Nephron progenitor cell (in vitro differentiated cells): Measurements from ENCODE around the gene LRIG3.

Experiments used
- DNase-seq: peaks from one replicate; pipeline ENCODE4 v3.0.0; 2021
- H3K27ac Mint-ChIP-seq: 2 replicates; pipeline ENCODE4 v1.8.0; 2021; ENCODE audit warnings: mild to moderate bottlenecking, moderate library complexity, mixed read lengths
- H3K27me3 Mint-ChIP-seq: 2 replicates; pipeline ENCODE4 v1.8.0; 2021; ENCODE audit warnings: mild to moderate bottlenecking, low read depth, mixed read lengths; ENCODE audit not compliant: poor library complexity
- H3K36me3 Mint-ChIP-seq: 2 replicates; pipeline ENCODE4 v1.8.0; 2021; ENCODE audit warnings: low read depth, mixed read lengths
- H3K4me1 Mint-ChIP-seq: 2 replicates; pipeline ENCODE4 v1.8.0; 2021; ENCODE audit warnings: mixed read lengths
- H3K4me3 Mint-ChIP-seq: 2 replicates; pipeline ENCODE4 v1.8.0; 2021; ENCODE audit warnings: mild to moderate bottlenecking, moderate library complexity, mixed read lengths
- H3K9me3 Mint-ChIP-seq: 2 replicates; pipeline ENCODE4 v1.8.0; 2021; ENCODE audit warnings: mild to moderate bottlenecking, moderate library complexity, mixed read lengths
- TF ChIP-seq, protein P1 (sequence below): fragments of 200-600 bp; sonication (generic); IDR thresholded peaks from 2 replicates; pipeline ENCODE4 v1.5.0; 2021; ENCODE audit warnings: antibody characterized with exemption

The LRIG3 gene

DNA sequence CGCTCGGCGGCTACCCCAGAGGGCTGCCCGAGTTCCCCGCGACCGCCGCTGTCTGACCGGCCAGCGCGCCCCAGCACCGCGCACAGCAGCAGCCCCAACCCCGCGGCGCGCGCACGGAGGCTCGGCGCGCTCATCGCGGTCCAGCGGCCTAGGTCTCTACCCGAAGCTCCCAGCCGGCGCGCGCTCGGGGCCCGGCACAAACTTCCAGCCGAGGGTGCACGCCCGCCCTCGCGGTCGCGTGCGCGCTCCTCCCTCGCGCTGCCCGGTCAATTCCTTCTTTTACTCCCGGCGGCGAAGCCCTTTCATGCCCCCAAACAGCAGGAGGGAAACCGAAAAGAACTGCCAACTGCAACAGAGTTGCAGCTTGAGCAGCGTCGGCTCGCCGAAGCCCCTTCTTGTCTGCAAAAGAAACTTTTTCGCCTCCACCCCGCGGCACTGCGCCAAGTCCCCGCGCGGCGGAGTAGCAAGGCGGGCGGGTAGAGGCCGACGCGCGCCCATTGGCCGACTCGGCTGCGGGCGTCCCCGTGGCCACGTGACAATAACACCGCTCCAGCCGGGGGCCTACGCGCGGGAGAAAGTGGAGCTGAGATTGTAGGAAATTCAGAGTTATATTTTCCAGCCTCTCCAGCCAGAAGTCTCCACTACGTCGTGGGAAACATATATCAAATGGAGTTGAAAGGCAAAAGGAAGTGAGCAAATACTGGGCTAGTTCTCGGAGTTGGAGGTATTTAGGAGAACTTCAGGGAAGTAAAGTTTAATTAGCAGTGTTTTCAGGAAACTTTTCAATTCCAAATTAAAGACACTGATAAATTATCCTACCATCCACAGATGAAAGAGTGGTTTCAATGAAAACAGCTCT, at the start of gene LRIG3:
Gene LRIG3, minus strand, starts transcription at position 403 of the 859 bp plus-strand sequence. Its CDS starts 269 bp downstream, at position 134.
- no peaks in the 10 kb centered on the region for H3K27me3 Mint-ChIP-seq
- TF ChIP-seq, protein P1, sequence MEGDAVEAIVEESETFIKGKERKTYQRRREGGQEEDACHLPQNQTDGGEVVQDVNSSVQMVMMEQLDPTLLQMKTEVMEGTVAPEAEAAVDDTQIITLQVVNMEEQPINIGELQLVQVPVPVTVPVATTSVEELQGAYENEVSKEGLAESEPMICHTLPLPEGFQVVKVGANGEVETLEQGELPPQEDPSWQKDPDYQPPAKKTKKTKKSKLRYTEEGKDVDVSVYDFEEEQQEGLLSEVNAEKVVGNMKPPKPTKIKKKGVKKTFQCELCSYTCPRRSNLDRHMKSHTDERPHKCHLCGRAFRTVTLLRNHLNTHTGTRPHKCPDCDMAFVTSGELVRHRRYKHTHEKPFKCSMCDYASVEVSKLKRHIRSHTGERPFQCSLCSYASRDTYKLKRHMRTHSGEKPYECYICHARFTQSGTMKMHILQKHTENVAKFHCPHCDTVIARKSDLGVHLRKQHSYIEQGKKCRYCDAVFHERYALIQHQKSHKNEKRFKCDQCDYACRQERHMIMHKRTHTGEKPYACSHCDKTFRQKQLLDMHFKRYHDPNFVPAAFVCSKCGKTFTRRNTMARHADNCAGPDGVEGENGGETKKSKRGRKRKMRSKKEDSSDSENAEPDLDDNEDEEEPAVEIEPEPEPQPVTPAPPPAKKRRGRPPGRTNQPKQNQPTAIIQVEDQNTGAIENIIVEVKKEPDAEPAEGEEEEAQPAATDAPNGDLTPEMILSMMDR = no peak
- peaks cover 47% of the 10 kb centered on the region for H3K4me1 Mint-ChIP-seq
- H3K27ac Mint-ChIP-seq = peak within 1 kb of the TSS; percentile 100
- DNase-seq = peak; percentile 84
- peaks cover 10% of the 10 kb centered on the region for H3K36me3 Mint-ChIP-seq
- peaks cover 9% of the 10 kb centered on the region for H3K9me3 Mint-ChIP-seq
- peak within 1 kb of the TSS; percentile 94 for H3K4me3 Mint-ChIP-seq

DNA sequence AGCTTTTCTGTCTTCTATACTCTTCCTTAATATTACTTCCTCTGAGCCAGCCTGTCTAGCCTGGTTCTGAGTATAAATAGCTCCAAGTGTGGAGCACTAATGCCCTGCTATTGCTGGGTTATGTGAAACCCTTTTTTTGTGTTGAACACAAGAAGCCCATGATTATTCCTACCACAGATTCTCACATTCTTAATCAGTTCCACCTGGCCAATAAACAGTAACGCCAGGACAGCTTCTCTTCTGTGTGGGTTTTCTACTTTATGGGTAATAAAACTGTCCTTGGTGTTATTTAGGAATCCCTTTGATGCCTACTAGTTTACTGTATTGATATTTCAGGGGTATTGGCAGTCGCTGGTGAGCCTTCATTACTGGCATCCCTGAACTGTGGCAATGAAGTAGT, 48.9 kb upstream of the LRIG3 start:
- no peaks in the 10 kb centered on the region for H3K36me3 Mint-ChIP-seq
- H3K27ac Mint-ChIP-seq = peak overlapping the region; percentile 94
- H3K27me3 Mint-ChIP-seq = no peaks in the 10 kb centered on the region
- no peaks in the 10 kb centered on the region for H3K9me3 Mint-ChIP-seq
- peak; percentile 7 for DNase-seq
- TF ChIP-seq, protein P1 = no peak
- peaks cover 48% of the 10 kb centered on the region for H3K4me1 Mint-ChIP-seq
- peak overlapping the region; percentile 9 for H3K4me3 Mint-ChIP-seq

- H3K4me1 Mint-ChIP-seq = peaks cover 53% of the 10 kb centered on the region
- H3K9me3 Mint-ChIP-seq = peaks cover 5% of the 10 kb centered on the region
- no peak overlapping the region for H3K27ac Mint-ChIP-seq
- no peak overlapping the region for H3K4me3 Mint-ChIP-seq
- no peaks in the 10 kb centered on the region for H3K36me3 Mint-ChIP-seq
- TF ChIP-seq, protein P1 = no peak
- DNase-seq = no peak
- H3K27me3 Mint-ChIP-seq = no peaks in the 10 kb centered on the region
Measured at GRCh38 chr12:58967561-58967960, 47.3 kb upstream of the LRIG3 start.

GRCh38 chr12:58966939-58967338, 46.6 kb upstream of the LRIG3 start:
- no peak overlapping the region for H3K4me3 Mint-ChIP-seq
- no peak overlapping the region for H3K27ac Mint-ChIP-seq
- H3K27me3 Mint-ChIP-seq = no peaks in the 10 kb centered on the region
- peaks cover 5% of the 10 kb centered on the region for H3K9me3 Mint-ChIP-seq
- H3K4me1 Mint-ChIP-seq = peaks cover 59% of the 10 kb centered on the region
- TF ChIP-seq, protein P1 = no peak
- no peaks in the 10 kb centered on the region for H3K36me3 Mint-ChIP-seq
- DNase-seq = no peak

DNA sequence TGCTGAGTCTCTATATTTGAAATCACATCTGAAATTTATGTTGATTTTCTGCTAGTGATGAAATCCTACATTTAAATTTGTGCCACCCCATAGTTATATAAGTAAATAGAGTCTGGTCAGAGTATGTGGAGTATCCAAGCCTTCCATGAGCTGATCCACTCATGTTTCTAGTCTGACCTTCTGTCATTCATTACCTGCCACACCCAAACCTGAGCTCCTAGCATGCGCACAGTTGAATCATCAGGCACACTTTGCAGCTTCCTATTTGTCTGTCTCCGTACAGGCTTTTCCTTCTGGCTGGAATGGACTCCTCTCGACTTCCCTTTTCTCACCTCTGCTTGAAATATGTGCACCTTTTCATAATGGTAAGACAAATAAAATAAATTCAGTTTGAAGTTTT, 45.3 kb upstream of the LRIG3 start:
- Mint-ChIP-seq H3K9me3 (peaks cover 5% of the 10 kb centered on the region), H3K4me1 (peaks cover 67% of the 10 kb centered on the region), H3K4me3 (no peak overlapping the region), H3K27ac (peak overlapping the region; percentile 25), H3K27me3 (no peaks in the 10 kb centered on the region), H3K36me3 (no peaks in the 10 kb centered on the region)
- TF ChIP-seq, protein P1 = no peak
- DNase-seq = no peak

GRCh38 chr12:58963844-58964243, 43.5 kb upstream of the LRIG3 start:
- peaks cover 63% of the 10 kb centered on the region for H3K4me1 Mint-ChIP-seq
- no peak overlapping the region for H3K4me3 Mint-ChIP-seq
- H3K27ac Mint-ChIP-seq = no peak overlapping the region
- H3K9me3 Mint-ChIP-seq = peaks cover 5% of the 10 kb centered on the region
- DNase-seq = no peak
- TF ChIP-seq, protein P1 = no peak
- no peaks in the 10 kb centered on the region for H3K27me3 Mint-ChIP-seq
- no peaks in the 10 kb centered on the region for H3K36me3 Mint-ChIP-seq
